Measurements from ENCODE around the gene KDM6A.

The KDM6A gene

GRCh38 chrX:45011131-45011530 is 138.1 kb downstream of the KDM6A start:
- H3K4me3 ChIP-seq (replicated peaks; ENCODE audit: low read depth, low read length) = no peak overlapping the region
- no peak for TF ChIP-seq CTCF (IDR thresholded peaks at IDR 0.05; ENCODE audit: low read depth, low read length, missing control alignments)
- DNase-seq (ENCODE audit: extremely low read depth, low read depth) = no peak

GRCh38 chrX:45011597-45011996 is 138.6 kb downstream of the KDM6A start:
- no peak for DNase-seq (ENCODE audit: extremely low read depth, low read depth)
- no peak for TF ChIP-seq CTCF (IDR thresholded peaks at IDR 0.05; ENCODE audit: low read depth, low read length, missing control alignments)
- H3K4me3 ChIP-seq (replicated peaks; ENCODE audit: low read depth, low read length) = no peak overlapping the region

- no peak overlapping the region for H3K4me3 ChIP-seq (replicated peaks; ENCODE audit: low read depth, low read length)
- TF ChIP-seq CTCF (IDR thresholded peaks at IDR 0.05; ENCODE audit: low read depth, low read length, missing control alignments) = no peak
- DNase-seq (ENCODE audit: extremely low read depth, low read depth) = no peak
Measured at GRCh38 chrX:45017946-45018345, 145.0 kb downstream of the KDM6A start.

- no peak for TF ChIP-seq CTCF (IDR thresholded peaks at IDR 0.05; ENCODE audit: low read depth, low read length, missing control alignments)
- H3K4me3 ChIP-seq (replicated peaks; ENCODE audit: low read depth, low read length) = no peak overlapping the region
- DNase-seq (ENCODE audit: extremely low read depth, low read depth) = no peak
Measured at GRCh38 chrX:45022150-45022549, 149.2 kb downstream of the KDM6A start.

GRCh38 chrX:45024501-45024900 is 151.5 kb downstream of the KDM6A start:
- H3K4me3 ChIP-seq (replicated peaks; ENCODE audit: low read depth, low read length) = no peak overlapping the region
- no peak for TF ChIP-seq CTCF (IDR thresholded peaks at IDR 0.05; ENCODE audit: low read depth, low read length, missing control alignments)
- no peak for DNase-seq (ENCODE audit: extremely low read depth, low read depth)

- TF ChIP-seq CTCF (IDR thresholded peaks at IDR 0.05; ENCODE audit: low read depth, low read length, missing control alignments) = no peak
Measured at GRCh38 chrX:45026036-45026435, 153.0 kb downstream of the KDM6A start.

GRCh38 chrX:45031830-45032378 is 158.9 kb downstream of the KDM6A start:
- H3K4me3 ChIP-seq (replicated peaks; ENCODE audit: low read depth, low read length) = no peak overlapping the region
- no peak for DNase-seq (ENCODE audit: extremely low read depth, low read depth)
- TF ChIP-seq CTCF (IDR thresholded peaks at IDR 0.05; ENCODE audit: low read depth, low read length, missing control alignments) = no peak

More at GRCh38 chrX:45026036-45026435, 153.0 kb downstream of the KDM6A start:
- no peak for DNase-seq (ENCODE audit: extremely low read depth, low read depth)
- H3K4me3 ChIP-seq (replicated peaks; ENCODE audit: low read depth, low read length) = no peak overlapping the region

Data from HFF-Myc (cell line).